Progenitor cell of endocrine pancreas (in vitro differentiated cells): Measurements from ENCODE around the gene PNRC2. TPM values are rescaled to one million over a fixed set of nuclear protein-coding genes. Genes with fewer than 3 reads are reported as not detected.
A peak's percentile ranks its signal among the peaks of the same experiment; 100 is the strongest.

Source experiments
- DNase-seq: peaks from one replicate; pipeline ENCODE4 v3.0.0; 2021; ENCODE audit warnings: low spot score; ENCODE audit not compliant: unreplicated experiment
- H3K27ac Mint-ChIP-seq: 2 replicates; pipeline ENCODE4 v1.8.0; 2021; ENCODE audit warnings: mild to moderate bottlenecking, moderate library complexity, mixed read lengths
- H3K27me3 Mint-ChIP-seq: 2 replicates; pipeline ENCODE4 v1.8.0; 2021; ENCODE audit warnings: mixed read lengths
- H3K36me3 Mint-ChIP-seq: 2 replicates; pipeline ENCODE4 v1.8.0; 2022; ENCODE audit warnings: mixed read lengths; ENCODE audit not compliant: insufficient read depth
- H3K4me1 Mint-ChIP-seq: 2 replicates; pipeline ENCODE4 v1.8.0; 2021; ENCODE audit warnings: low read depth, mixed read lengths
- H3K4me3 Mint-ChIP-seq: 2 replicates; pipeline ENCODE4 v1.8.0; 2021; ENCODE audit warnings: low read depth, mild to moderate bottlenecking, moderate library complexity, mixed read lengths
- H3K9me3 Mint-ChIP-seq: 2 replicates; pipeline ENCODE4 v1.8.0; 2021; ENCODE audit warnings: low read depth, mixed read lengths
- total RNA-seq: library from RNA; stranded (reverse); gene quantifications from 2 replicates; pipeline ENCODE4 v1.2.1, GENCODE V29; 2021
- TF ChIP-seq, protein P1 (sequence below): fragments of 200-600 bp; sonication (generic); IDR thresholded peaks from one replicate; pipeline ENCODE4 v1.5.0; 2021; ENCODE audit warnings: antibody characterized with exemption, mild to moderate bottlenecking; ENCODE audit not compliant: unreplicated experiment

PNRC2 gene
- total RNA-seq, 1 donor from 2014 or later, result 148 TPM

DNA sequence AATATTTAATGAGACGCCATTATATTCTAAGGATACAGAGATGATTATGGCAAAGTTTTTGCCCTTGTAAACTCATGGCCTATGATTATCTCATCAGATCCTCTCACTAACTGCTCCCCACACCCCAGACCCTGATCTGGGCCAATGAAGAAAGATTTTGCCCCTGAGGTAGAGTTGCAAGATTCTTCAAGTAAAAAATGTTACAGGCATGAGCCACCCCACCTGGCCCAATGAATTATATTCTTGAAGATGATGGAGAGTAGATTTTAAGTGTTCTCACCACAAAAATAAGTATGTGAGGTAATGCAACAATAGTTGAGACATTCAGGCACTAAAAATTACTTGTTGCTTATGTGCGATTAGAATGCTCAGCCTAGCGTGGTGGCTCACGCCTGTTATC lies 44.7 kb upstream of the PNRC2 start:
- Mint-ChIP-seq H3K4me1 (no peaks in the 10 kb centered on the region), H3K27me3 (no peaks in the 10 kb centered on the region), H3K9me3 (no peaks in the 10 kb centered on the region), H3K4me3 (no peak overlapping the region), H3K36me3 (no peaks in the 10 kb centered on the region), H3K27ac (no peak overlapping the region)
- DNase-seq, result no peak
- TF ChIP-seq, protein P1, sequence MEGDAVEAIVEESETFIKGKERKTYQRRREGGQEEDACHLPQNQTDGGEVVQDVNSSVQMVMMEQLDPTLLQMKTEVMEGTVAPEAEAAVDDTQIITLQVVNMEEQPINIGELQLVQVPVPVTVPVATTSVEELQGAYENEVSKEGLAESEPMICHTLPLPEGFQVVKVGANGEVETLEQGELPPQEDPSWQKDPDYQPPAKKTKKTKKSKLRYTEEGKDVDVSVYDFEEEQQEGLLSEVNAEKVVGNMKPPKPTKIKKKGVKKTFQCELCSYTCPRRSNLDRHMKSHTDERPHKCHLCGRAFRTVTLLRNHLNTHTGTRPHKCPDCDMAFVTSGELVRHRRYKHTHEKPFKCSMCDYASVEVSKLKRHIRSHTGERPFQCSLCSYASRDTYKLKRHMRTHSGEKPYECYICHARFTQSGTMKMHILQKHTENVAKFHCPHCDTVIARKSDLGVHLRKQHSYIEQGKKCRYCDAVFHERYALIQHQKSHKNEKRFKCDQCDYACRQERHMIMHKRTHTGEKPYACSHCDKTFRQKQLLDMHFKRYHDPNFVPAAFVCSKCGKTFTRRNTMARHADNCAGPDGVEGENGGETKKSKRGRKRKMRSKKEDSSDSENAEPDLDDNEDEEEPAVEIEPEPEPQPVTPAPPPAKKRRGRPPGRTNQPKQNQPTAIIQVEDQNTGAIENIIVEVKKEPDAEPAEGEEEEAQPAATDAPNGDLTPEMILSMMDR, result no peak

DNA sequence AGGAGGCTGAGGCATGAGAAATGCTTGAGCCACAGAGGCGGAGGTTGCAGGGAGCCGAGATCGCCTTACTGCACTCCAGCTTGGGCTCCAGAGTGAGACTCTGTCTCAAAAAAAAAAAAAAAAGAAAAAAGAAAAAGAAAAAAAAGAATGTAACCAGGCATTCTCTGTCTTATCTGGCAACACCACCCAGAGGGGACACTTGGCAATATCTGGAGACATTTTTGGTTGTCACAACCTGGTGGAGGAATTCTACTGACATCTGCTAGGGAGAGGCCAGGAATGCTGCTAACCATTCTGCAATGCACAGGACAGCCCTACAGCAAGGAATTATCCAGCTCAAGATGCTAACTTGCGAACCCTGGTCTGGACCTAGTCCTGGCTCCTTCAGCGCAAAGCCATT lies 44.2 kb upstream of the PNRC2 start:
- no peak overlapping the region for H3K27ac Mint-ChIP-seq
- H3K27me3 Mint-ChIP-seq, result no peaks in the 10 kb centered on the region
- no peak for DNase-seq
- H3K36me3 Mint-ChIP-seq, result no peaks in the 10 kb centered on the region
- no peak overlapping the region for H3K4me3 Mint-ChIP-seq
- H3K9me3 Mint-ChIP-seq, result no peaks in the 10 kb centered on the region
- no peaks in the 10 kb centered on the region for H3K4me1 Mint-ChIP-seq
- TF ChIP-seq, protein P1, result no peak

DNA sequence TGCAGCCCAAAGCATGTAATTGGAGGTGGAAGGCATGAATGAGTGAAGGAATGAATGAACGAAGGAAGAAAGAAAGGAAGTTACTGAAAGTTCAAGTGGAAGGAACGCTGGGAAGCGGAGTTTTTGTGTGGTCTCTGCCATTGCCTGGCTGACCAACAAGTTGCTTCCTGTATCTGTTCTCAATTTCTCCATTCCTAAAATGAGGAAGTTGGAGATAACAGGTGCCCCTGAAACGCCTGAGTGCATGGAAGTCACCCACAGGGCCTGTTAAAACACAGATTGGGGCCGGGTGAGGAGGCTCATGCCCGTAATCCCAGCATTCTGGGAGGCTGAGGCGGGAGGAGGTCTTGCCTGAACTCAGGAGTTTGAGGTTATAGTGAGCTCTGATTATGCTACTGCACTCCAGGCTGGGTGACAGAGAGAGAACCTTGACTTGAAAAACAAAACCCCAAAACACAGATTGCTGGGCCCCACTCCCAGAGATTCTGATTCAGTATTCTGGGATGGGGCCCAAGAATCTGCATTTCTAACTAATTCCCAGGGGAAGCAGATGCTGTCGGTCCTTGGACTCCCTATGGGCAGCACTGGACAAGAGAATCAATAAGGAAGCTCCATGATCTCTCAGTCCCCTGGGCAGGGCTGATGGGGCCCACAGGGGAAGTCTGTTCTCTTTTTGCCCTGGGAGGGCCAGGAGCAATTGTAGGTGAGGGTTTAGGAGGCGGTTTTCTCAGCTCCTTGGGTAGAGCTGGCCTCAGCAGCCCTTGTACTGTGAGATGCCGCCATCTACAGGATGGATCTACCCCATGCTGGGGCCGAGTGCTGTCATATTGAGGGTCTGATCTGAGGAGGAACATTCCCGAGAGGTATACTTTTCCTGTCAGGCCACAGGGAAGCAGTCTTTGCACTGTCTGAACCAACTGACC lies 43.2 kb upstream of the PNRC2 start:
- Mint-ChIP-seq H3K36me3 (no peaks in the 10 kb centered on the region), H3K27me3 (no peaks in the 10 kb centered on the region), H3K9me3 (no peaks in the 10 kb centered on the region), H3K27ac (no peak overlapping the region), H3K4me1 (no peaks in the 10 kb centered on the region), H3K4me3 (no peak overlapping the region)
- DNase-seq, result peak; percentile 28
- TF ChIP-seq, protein P1, result peak; percentile 72

DNA sequence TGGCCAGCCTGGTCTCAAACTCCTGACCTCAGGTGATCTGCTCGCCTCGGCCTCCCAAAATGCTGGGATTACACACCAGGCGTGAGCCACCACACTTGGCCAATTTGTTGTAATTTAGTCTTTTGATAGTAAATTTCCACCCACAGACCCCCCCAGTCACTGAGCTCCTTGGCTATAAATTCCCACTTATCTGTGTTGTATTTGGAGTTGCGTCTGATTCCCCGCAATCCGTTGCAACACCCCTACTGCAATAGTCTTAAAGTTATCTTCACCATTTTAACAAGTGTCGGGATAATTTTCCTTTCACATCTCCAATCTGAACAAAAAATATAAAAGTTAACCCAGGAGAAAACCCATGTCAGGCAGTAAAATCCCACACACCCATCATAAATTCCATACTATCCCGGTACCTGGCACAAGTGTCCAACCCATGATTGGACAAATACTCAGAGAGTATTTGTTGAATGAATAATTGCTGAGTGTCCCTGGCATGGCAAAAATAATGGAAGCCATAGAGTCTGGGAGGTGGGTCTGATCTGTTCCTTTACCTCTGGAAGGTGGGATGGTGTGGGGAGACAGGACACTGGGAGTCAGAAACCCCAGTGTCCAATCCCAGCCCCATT lies 37.2 kb upstream of the PNRC2 start:
- no peaks in the 10 kb centered on the region for H3K4me1 Mint-ChIP-seq
- TF ChIP-seq, protein P1, result no peak
- H3K36me3 Mint-ChIP-seq, result no peaks in the 10 kb centered on the region
- H3K27me3 Mint-ChIP-seq, result no peaks in the 10 kb centered on the region
- no peak overlapping the region for H3K27ac Mint-ChIP-seq
- no peak for DNase-seq
- H3K4me3 Mint-ChIP-seq, result no peak overlapping the region
- H3K9me3 Mint-ChIP-seq, result no peaks in the 10 kb centered on the region

DNA sequence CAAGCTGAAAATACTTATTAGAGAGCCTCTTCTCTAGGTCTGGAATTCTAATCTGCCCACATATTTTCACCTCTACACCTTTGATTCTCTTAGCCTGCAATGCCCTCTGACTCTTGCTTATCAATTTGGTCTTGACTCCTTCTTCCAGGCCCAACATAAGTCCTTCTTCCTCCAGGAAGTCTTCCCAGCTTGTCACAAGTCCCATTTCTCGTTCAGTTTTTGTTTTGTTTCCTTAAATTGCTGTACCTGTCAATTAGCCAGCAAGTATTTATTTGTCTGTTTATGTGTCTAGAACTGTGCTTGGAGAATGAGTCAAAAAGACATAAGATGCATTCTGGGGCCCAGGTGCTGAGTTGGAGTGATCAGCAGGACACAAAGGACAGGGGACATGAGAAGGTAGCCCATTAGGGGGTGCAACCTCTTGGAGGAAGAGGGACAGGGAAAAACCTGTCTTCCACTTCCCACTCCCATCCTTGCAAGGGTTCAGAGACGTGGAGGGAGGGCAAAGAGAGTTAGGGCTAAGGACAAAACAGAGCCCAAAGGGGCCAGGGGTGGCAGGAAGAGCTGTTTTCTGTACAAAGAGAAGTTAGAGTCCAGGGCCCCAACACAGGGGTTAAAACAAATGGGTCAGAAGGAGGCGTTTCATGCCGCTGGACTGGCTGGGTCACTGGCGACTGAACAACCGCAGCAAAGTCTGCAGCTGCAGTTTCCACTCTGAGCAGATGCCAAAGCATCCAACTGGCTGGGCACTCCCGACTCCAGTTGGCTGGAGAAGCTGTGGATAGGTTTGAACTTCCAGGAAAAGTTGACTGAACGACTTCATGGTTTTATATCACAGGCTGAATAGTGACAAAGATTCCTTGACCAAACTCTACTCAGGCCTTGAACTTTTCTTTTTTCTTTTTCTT lies 35.8 kb upstream of the PNRC2 start:
- H3K27ac Mint-ChIP-seq, result no peak overlapping the region
- H3K9me3 Mint-ChIP-seq, result no peaks in the 10 kb centered on the region
- TF ChIP-seq, protein P1, result no peak
- DNase-seq, result no peak
- no peak overlapping the region for H3K4me3 Mint-ChIP-seq
- H3K36me3 Mint-ChIP-seq, result no peaks in the 10 kb centered on the region
- H3K27me3 Mint-ChIP-seq, result peaks cover 2% of the 10 kb centered on the region
- H3K4me1 Mint-ChIP-seq, result no peaks in the 10 kb centered on the region
